ENCODE measurements around the gene EIF3J. TPM values are rescaled to one million over a fixed set of nuclear protein-coding genes. Genes with fewer than 3 reads are reported as not detected.
A peak's percentile ranks its signal among the peaks of the same experiment; 100 is the strongest.
"Not testable (repeated sequence)": the region's sequence is repeated elsewhere in the genome, so short reads cannot be mapped to it uniquely, and the experiment has no call there.

The EIF3J gene
- total RNA-seq, 6 experiments from 2014 or later, result 83.2 to 120 (median 87.5) TPM

GRCh38 chr15:44554934-44555723 is 18.2 kb downstream of the EIF3J start:
- Mint-ChIP-seq H3K4me3 (no peak overlapping the region), H3K27me3 (ENCODE audit: insufficient read depth) (no peaks in the 10 kb centered on the region; the same call in 1 of the 2 replicates), H3K27ac (no peak overlapping the region), H3K9me3 (no peaks in the 10 kb centered on the region), H3K36me3 (ENCODE audit: low read depth) (peaks cover 35% of the 10 kb centered on the region), H3K4me1 (ENCODE audit: low read depth) (peaks cover 25% of the 10 kb centered on the region)
- TF ChIP-seq CTCF (IDR thresholded peaks at IDR 0.05), result no peak
- no peak for DNase-seq

- not testable (repeated sequence) for H3K4me1 Mint-ChIP-seq (ENCODE audit: low read depth); H3K4me3 Mint-ChIP-seq; H3K27me3 Mint-ChIP-seq (ENCODE audit: insufficient read depth); DNase-seq; H3K9me3 Mint-ChIP-seq
- Mint-ChIP-seq H3K36me3 (ENCODE audit: low read depth) (peaks cover 56% of the 10 kb centered on the region), H3K27ac (peak overlapping the region; percentile 22)
These were observed 24.0 kb downstream of the EIF3J start for GRCh38 chr15:44560926-44561325.

- no peak for DNase-seq
- no peaks in the 10 kb centered on the region; the same call in none of the 2 replicates for H3K27me3 Mint-ChIP-seq (ENCODE audit: insufficient read depth)
- no peak overlapping the region for H3K27ac Mint-ChIP-seq
- peaks cover 59% of the 10 kb centered on the region for H3K36me3 Mint-ChIP-seq (ENCODE audit: low read depth)
- peaks cover 8% of the 10 kb centered on the region for H3K4me1 Mint-ChIP-seq (ENCODE audit: low read depth)
- no peak overlapping the region for H3K4me3 Mint-ChIP-seq
- H3K9me3 Mint-ChIP-seq, result no peaks in the 10 kb centered on the region
- no peak for TF ChIP-seq CTCF (IDR thresholded peaks at IDR 0.05)
These were observed 28.6 kb downstream of the EIF3J start for GRCh38 chr15:44565387-44566154.

- DNase-seq, result no peak
- TF ChIP-seq CTCF (IDR thresholded peaks at IDR 0.05), result no peak
- H3K36me3 Mint-ChIP-seq (ENCODE audit: low read depth), result peaks cover 54% of the 10 kb centered on the region
- H3K4me3 Mint-ChIP-seq, result no peak overlapping the region
- peaks cover 8% of the 10 kb centered on the region for H3K4me1 Mint-ChIP-seq (ENCODE audit: low read depth)
- H3K27me3 Mint-ChIP-seq (ENCODE audit: insufficient read depth), result no peaks in the 10 kb centered on the region; the same call in none of the 2 replicates
- H3K9me3 Mint-ChIP-seq, result no peaks in the 10 kb centered on the region
- no peak overlapping the region for H3K27ac Mint-ChIP-seq
These were observed 29.2 kb downstream of the EIF3J start for GRCh38 chr15:44566155-44566540.

GRCh38 chr15:44568338-44568737 is 31.4 kb downstream of the EIF3J start:
- Mint-ChIP-seq H3K36me3 (ENCODE audit: low read depth) (peaks cover 41% of the 10 kb centered on the region), H3K27me3 (ENCODE audit: insufficient read depth) (no peaks in the 10 kb centered on the region; the same call in none of the 2 replicates), H3K4me1 (ENCODE audit: low read depth) (peaks cover 8% of the 10 kb centered on the region), H3K27ac (peak overlapping the region; percentile 33), H3K9me3 (no peaks in the 10 kb centered on the region), H3K4me3 (no peak overlapping the region)
- no peak for TF ChIP-seq CTCF (IDR thresholded peaks at IDR 0.05)
- no peak for DNase-seq

- H3K36me3 Mint-ChIP-seq (ENCODE audit: low read depth), result peaks cover 31% of the 10 kb centered on the region
- no peak for DNase-seq
- TF ChIP-seq CTCF (IDR thresholded peaks at IDR 0.05), result no peak
- no peaks in the 10 kb centered on the region for H3K9me3 Mint-ChIP-seq
- peaks cover 8% of the 10 kb centered on the region for H3K4me1 Mint-ChIP-seq (ENCODE audit: low read depth)
- H3K27ac Mint-ChIP-seq, result no peak overlapping the region; the same call in 1 of the 2 replicates
- no peaks in the 10 kb centered on the region; the same call in 1 of the 2 replicates for H3K27me3 Mint-ChIP-seq (ENCODE audit: insufficient read depth)
- H3K4me3 Mint-ChIP-seq, result no peak overlapping the region
These were observed 32.4 kb downstream of the EIF3J start for GRCh38 chr15:44569316-44569715.
